Hematopoietic multipotent progenitor cell treated with erythropoietin and hydrocortisone succinate and interleukin-3 and kit ligand, for 17 days (in vitro differentiated cells): Measurements from ENCODE around the gene CGGBP1.
"Not testable (repeated sequence)": the region's sequence is repeated elsewhere in the genome, so short reads cannot be mapped to it uniquely, and the experiment has no call there.

Source experiments
- DNase-seq: peaks from one replicate; pipeline ENCODE4 v3.0.0-alpha.2; 2015; ENCODE audit warnings: low spot score

CGGBP1 gene

DNA sequence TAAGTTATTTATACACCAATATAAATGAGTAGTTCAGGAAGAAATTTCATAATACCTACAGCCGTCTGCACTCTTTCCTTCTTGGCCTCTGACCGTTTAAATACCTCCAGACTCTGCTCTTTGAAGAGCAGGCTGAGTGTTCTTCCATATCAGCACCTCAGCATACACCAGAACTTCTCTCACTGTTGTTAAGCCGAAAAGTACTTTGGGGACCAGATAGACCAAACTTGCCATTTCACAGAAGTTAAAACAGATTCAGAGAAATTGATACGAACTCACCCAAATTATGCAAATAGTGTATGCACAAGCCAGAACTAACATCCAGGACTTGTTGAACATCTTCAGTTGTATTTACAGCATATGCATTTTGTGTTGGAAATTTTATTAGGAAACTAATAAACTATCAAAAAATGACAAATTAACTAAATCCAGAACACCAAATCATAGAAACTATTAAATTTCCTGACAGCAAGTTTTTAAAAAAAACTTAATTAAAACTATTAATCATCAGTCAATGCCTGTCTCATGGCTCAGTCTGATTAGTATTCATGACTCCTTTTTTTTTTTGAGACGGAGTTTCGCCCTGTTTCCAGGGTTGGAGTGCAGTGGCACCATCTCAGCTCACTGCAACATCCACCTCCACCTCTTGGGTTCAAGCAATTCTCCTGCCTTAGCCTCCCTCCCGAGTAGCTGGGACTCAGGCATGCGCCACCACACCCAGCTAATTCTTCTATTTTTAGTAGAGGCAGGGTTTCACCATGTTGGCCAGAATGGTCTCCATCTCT lies 24.1 kb downstream of the CGGBP1 start:
- peak; percentile 54 for DNase-seq

DNA sequence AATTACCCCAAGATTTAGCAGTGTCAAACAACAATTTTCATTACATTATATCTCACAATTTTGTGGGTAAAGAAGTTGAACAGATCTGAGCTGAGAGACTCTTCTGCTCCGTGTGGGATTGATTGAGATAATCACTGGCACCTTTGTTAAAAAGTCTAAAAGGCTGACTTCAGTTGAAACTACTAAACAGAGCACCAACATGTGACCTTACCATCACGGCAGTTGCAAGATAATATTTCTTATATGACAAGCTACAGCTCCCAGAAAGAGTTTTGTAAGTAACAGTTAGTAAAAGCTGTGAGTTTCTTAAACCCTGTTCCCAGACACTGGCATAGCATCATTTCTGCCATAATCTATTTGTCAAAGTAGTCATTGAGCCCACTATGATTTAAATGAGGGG lies 25.0 kb downstream of the CGGBP1 start:
- peak; percentile 45 for DNase-seq

- DNase-seq = peak; percentile 47
Observed at GRCh38 chr3:88033079-88033478, 25.7 kb downstream of the CGGBP1 start.

DNA sequence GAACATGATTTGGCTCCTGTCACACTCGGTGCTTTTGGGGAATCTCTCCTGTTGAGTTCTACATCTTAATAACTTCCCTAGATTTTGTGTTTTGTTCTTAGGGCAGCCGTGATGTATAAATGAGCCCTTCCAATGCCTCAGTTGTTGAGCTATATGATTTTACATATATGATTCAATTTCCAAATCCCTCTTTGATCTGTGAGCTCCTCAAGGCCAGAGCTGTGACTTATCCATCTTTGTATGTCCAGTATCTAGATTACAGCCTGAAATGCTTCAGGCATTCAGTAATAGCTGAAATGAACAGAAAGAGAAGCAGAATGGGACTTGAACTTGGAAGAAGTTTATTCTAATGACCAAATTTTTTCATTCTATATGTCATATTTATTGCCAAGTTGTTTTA lies 26.6 kb downstream of the CGGBP1 start:
- no peak for DNase-seq

GRCh38 chr3:88031642-88032077 lies 27.1 kb downstream of the CGGBP1 start:
- DNase-seq = peak; percentile 76

DNA sequence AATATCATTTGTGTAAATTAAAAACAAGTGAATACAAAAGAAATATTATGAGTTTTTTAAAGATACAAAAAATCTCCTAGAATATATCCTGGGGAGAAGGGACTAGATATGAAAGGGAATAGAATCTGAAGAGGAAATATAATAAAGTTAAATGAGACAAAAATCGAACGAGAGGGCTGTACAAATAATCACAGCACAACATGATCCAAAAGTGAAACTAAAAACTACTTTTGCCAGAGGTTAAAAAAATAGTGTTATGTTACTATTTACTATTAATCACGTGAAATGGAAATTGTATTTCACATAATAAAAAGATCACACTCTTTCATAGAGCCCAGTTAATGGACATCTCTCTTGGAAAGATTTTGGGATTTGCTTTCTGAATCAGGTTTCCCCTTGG lies 28.6 kb downstream of the CGGBP1 start:
- peak; percentile 38 for DNase-seq

DNA sequence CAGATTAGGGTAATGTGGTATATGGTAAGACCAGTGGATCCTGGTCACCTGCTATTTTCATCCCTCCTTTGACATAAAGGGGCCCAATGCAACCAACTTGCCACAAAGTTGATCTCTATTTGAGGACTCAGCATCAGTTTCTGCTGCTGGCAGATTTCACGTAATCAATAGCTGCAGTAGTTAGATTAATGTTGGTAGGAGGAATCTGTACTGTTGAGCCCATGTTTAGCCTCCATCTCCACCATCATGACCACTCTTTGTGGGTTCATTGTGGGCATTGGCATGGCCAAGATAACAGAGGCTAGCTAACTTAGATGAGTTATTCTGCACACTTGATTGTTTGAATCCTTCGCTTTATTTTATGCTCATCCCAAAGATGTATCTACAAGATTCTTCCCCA lies 29.9 kb downstream of the CGGBP1 start:
- DNase-seq = peak; percentile 34

DNA sequence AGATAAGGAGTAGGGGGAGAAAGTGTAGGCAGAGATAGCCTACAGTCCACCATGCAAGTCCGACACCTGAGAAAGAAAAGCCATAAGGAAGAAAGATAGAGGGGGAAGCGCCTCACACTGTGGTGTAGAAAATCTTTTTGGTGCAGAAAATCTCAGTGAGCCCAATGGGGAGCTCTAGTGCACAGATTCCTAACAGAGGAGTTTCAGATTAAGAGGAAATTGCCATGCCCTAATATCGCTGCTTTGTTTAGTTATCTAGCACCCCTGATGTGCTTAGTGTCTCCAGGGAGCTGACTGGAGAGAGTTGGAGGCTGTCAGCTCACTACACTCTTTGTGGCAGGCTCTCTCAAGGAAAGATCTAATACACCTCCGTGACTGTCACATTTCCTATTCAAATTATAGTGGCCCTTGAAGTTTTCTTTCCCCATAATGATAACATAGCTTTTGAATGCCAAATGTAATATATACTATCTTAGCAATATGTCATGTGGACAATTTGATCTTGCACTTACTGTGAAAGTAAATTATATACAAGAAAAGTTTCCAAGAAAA lies 33.7 kb downstream of the CGGBP1 start:
- DNase-seq = no peak

GRCh38 chr3:88019024-88019423 lies 39.8 kb downstream of the CGGBP1 start:
- no peak for DNase-seq

DNA sequence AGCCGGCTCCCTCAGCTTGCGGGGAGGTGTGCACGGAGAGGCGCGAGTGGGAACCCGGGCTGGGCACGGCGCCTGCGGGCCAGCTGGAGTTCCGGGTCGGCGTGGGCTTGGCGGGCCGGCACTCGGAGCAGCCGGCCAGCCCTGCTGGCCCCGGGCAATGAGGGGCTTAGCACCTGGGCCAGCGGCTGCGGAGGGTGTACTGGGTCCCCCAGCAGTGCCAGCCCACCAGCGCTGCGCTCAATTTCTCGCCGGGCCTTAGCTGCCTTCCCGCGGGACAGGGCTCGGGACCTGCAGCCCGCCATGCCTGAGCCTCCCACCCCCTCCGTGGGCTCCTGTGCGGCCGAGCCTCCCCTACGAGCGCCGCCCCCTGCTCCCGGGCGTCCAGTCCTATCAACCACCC lies 43.1 kb downstream of the CGGBP1 start:
- not testable (repeated sequence) for DNase-seq

- no peak for DNase-seq
Observed at GRCh38 chr3:88013592-88013991, 45.2 kb downstream of the CGGBP1 start.

GRCh38 chr3:88010810-88011209 lies 48.0 kb downstream of the CGGBP1 start:
- DNase-seq = peak; percentile 50

- DNase-seq = no peak
Observed at GRCh38 chr3:88009066-88009465, 49.7 kb downstream of the CGGBP1 start.

GRCh38 chr3:88005066-88005465 lies 53.7 kb downstream of the CGGBP1 start:
- peak; percentile 13 for DNase-seq

DNA sequence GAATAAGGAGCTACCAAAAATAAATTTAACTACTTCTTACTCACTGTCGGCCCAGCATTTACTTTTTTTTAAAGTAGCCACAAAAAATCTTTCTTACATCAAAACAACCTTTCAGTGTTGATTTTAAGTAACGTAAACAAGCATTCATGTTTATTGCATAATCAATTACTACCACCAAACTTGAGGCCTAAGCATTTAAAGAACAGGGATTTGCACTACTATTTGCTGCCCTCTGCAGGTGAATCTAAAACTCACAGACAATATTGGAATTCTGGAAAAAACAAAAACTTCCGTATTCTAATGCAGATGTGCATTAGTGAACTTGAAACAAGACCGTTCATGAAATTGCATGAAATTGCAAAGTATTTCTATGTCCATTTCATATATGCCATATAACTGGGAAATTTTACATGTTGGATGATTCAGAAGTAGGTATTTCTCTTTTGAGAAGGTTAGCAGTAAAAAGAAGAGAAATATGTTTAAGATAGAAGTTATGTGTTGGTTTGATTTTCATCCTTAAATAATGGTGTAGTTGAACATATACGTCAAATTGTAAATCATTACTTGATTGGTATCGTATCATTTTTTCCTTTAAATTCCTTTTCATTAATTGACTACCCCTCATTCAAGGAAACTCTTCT lies 55.6 kb downstream of the CGGBP1 start:
- peak; percentile 76 for DNase-seq

- DNase-seq = no peak
Observed at GRCh38 chr3:88002448-88002847, 56.4 kb downstream of the CGGBP1 start.
